Stimulated activated CD8-positive, alpha-beta memory T cell treated with anti-CD3 and anti-CD28 coated beads, Interleukin-12 subunit alpha, Interleukin-12 subunit beta, amount 100 ng/mL, for 24 hours (primary cell): ENCODE results near the gene ATXN7L1.
"Not testable (repeated sequence)": the region's sequence is repeated elsewhere in the genome, so short reads cannot be mapped to it uniquely, and the experiment has no call there.

Source experiments
- DNase-seq: peaks from one replicate; pipeline ENCODE4 v3.0.0-alpha.2; 2020; ENCODE audit errors: extremely low read depth

The ATXN7L1 gene

GRCh38 chr7:105860793-105861192 lies 15.6 kb downstream of the ATXN7L1 start:
- no peak for DNase-seq

- DNase-seq, result no peak
These were observed 19.1 kb downstream of the ATXN7L1 start for GRCh38 chr7:105857009-105857952.

GRCh38 chr7:105854498-105854897 lies 21.9 kb downstream of the ATXN7L1 start:
- DNase-seq, result no peak

GRCh38 chr7:105853931-105854419 lies 22.4 kb downstream of the ATXN7L1 start:
- DNase-seq, result no peak

GRCh38 chr7:105851064-105851463 lies 25.3 kb downstream of the ATXN7L1 start:
- DNase-seq, result no peak

GRCh38 chr7:105849122-105849855 lies 27.1 kb downstream of the ATXN7L1 start:
- DNase-seq, result peak; percentile 49

- no peak for DNase-seq
These were observed 30.0 kb downstream of the ATXN7L1 start for GRCh38 chr7:105846404-105846803.

- DNase-seq, result not testable (repeated sequence)
These were observed 31.7 kb downstream of the ATXN7L1 start for GRCh38 chr7:105844681-105845080.

GRCh38 chr7:105841866-105842265 lies 34.5 kb downstream of the ATXN7L1 start:
- no peak for DNase-seq

GRCh38 chr7:105840981-105841749 lies 35.2 kb downstream of the ATXN7L1 start:
- no peak for DNase-seq

- no peak for DNase-seq
These were observed 37.1 kb downstream of the ATXN7L1 start for GRCh38 chr7:105839266-105839665.

GRCh38 chr7:105838627-105839231 lies 37.7 kb downstream of the ATXN7L1 start:
- no peak for DNase-seq

- no peak for DNase-seq
These were observed 38.4 kb downstream of the ATXN7L1 start for GRCh38 chr7:105837765-105838626.

GRCh38 chr7:105835441-105835840 lies 41.0 kb downstream of the ATXN7L1 start:
- DNase-seq, result no peak

GRCh38 chr7:105831824-105832535 lies 44.4 kb downstream of the ATXN7L1 start:
- no peak for DNase-seq

GRCh38 chr7:105831302-105831620 lies 45.1 kb downstream of the ATXN7L1 start:
- no peak for DNase-seq

GRCh38 chr7:105830405-105831301 lies 45.7 kb downstream of the ATXN7L1 start:
- no peak for DNase-seq

- no peak for DNase-seq
These were observed 46.6 kb downstream of the ATXN7L1 start for GRCh38 chr7:105829681-105830322.
